ENCODE data around the gene MAF. TPM values are rescaled to one million over a fixed set of nuclear protein-coding genes. Genes with fewer than 3 reads are reported as not detected.
A peak's percentile ranks its signal among the peaks of the same experiment; 100 is the strongest.

MAF gene
- total RNA-seq (2014; rRNA removed; shearing (Covaris generic)): 0.12 TPM in 1 of 2 replicates, not detected in the other

GRCh38 chr16:79600638-79601091, at the start of gene MAF:
Gene MAF (minus strand): TSS chr16:79600737. CDS start chr16:79599902, 835 bp downstream.
- DNase-seq (ENCODE audit: low spot score): peak; percentile 50

- DNase-seq (ENCODE audit: low spot score): no peak
Measured at GRCh38 chr16:79648826-79649225, 48.3 kb upstream of the MAF start.

GRCh38 chr16:79647586-79647985, 47.0 kb upstream of the MAF start:
- no peak for DNase-seq (ENCODE audit: low spot score)

- DNase-seq (ENCODE audit: low spot score): no peak
Measured at GRCh38 chr16:79645701-79646100, 45.2 kb upstream of the MAF start.

GRCh38 chr16:79644971-79645667, 44.6 kb upstream of the MAF start:
- peak; percentile 26 for DNase-seq (ENCODE audit: low spot score)

- no peak for DNase-seq (ENCODE audit: low spot score)
Measured at GRCh38 chr16:79642652-79643051, 42.1 kb upstream of the MAF start.

- peak; percentile 35 for DNase-seq (ENCODE audit: low spot score)
Measured at GRCh38 chr16:79640513-79641360, 40.2 kb upstream of the MAF start.

- peak; percentile 22 for DNase-seq (ENCODE audit: low spot score)
Measured at GRCh38 chr16:79639576-79640311, 39.2 kb upstream of the MAF start.

GRCh38 chr16:79638386-79638785, 37.8 kb upstream of the MAF start:
- no peak for DNase-seq (ENCODE audit: low spot score)

GRCh38 chr16:79635488-79635887, 35.0 kb upstream of the MAF start:
- DNase-seq (ENCODE audit: low spot score): no peak

- DNase-seq (ENCODE audit: low spot score): no peak
Measured at GRCh38 chr16:79634298-79634697, 33.8 kb upstream of the MAF start.

- peak; percentile 72 for DNase-seq (ENCODE audit: low spot score)
Measured at GRCh38 chr16:79632289-79632688, 31.8 kb upstream of the MAF start.

- DNase-seq (ENCODE audit: low spot score): no peak
Measured at GRCh38 chr16:79628988-79629387, 28.5 kb upstream of the MAF start.

GRCh38 chr16:79628501-79628975, 28.0 kb upstream of the MAF start:
- peak; percentile 86 for DNase-seq (ENCODE audit: low spot score)

GRCh38 chr16:79627092-79627491, 26.6 kb upstream of the MAF start:
- no peak for DNase-seq (ENCODE audit: low spot score)

- DNase-seq (ENCODE audit: low spot score): no peak
Measured at GRCh38 chr16:79625738-79626137, 25.2 kb upstream of the MAF start.

GRCh38 chr16:79623824-79624223, 23.3 kb upstream of the MAF start:
- DNase-seq (ENCODE audit: low spot score): no peak

GRCh38 chr16:79623062-79623461, 22.5 kb upstream of the MAF start:
- no peak for DNase-seq (ENCODE audit: low spot score)

- DNase-seq (ENCODE audit: low spot score): no peak
Measured at GRCh38 chr16:79621027-79621426, 20.5 kb upstream of the MAF start.

- no peak for DNase-seq (ENCODE audit: low spot score)
Measured at GRCh38 chr16:79618692-79619050, 18.1 kb upstream of the MAF start.

GRCh38 chr16:79618041-79618691, 17.6 kb upstream of the MAF start:
- DNase-seq (ENCODE audit: low spot score): no peak

- DNase-seq (ENCODE audit: low spot score): peak; percentile 61
Measured at GRCh38 chr16:79613009-79613408, 12.5 kb upstream of the MAF start.
